ENCODE data around the gene GCSAM. TPM values are rescaled to one million over a fixed set of nuclear protein-coding genes. Genes with fewer than 3 reads are reported as not detected.

GCSAM gene
- total RNA-seq, 1 donor from 2014 or later = not detected

- DNase-seq (ENCODE audit: extremely low read depth, low read depth, low spot score) = no peak
Observed at GRCh38 chr3:112129925-112130637, 3.0 kb downstream of the GCSAM start.

- DNase-seq (ENCODE audit: extremely low read depth, low read depth, low spot score) = no peak
Observed at GRCh38 chr3:112128843-112129727, 4.0 kb downstream of the GCSAM start.

GRCh38 chr3:112127522-112128494 lies 5.2 kb downstream of the GCSAM start:
- no peak for DNase-seq (ENCODE audit: extremely low read depth, low read depth, low spot score)

- no peak for DNase-seq (ENCODE audit: extremely low read depth, low read depth, low spot score)
Observed at GRCh38 chr3:112126511-112126911, 6.5 kb downstream of the GCSAM start.

GRCh38 chr3:112124907-112125607 lies 8.0 kb downstream of the GCSAM start:
- no peak for DNase-seq (ENCODE audit: extremely low read depth, low read depth, low spot score)

- DNase-seq (ENCODE audit: extremely low read depth, low read depth, low spot score) = no peak
Observed at GRCh38 chr3:112123548-112123947, 9.5 kb downstream of the GCSAM start.

GRCh38 chr3:112122870-112123269 lies 10.2 kb downstream of the GCSAM start:
- DNase-seq (ENCODE audit: extremely low read depth, low read depth, low spot score) = no peak

GRCh38 chr3:112121577-112122547 lies 11.2 kb downstream of the GCSAM start:
- no peak for DNase-seq (ENCODE audit: extremely low read depth, low read depth, low spot score)

GRCh38 chr3:112119962-112120836 lies 12.8 kb downstream of the GCSAM start:
- DNase-seq (ENCODE audit: extremely low read depth, low read depth, low spot score) = no peak

- DNase-seq (ENCODE audit: extremely low read depth, low read depth, low spot score) = no peak
Observed at GRCh38 chr3:112117841-112118571, 15.0 kb downstream of the GCSAM start.

GRCh38 chr3:112117415-112117814 lies 15.6 kb downstream of the GCSAM start:
- DNase-seq (ENCODE audit: extremely low read depth, low read depth, low spot score) = no peak

GRCh38 chr3:112116748-112117186 lies 16.3 kb downstream of the GCSAM start:
- no peak for DNase-seq (ENCODE audit: extremely low read depth, low read depth, low spot score)

GRCh38 chr3:112115806-112116383 lies 17.2 kb downstream of the GCSAM start:
- DNase-seq (ENCODE audit: extremely low read depth, low read depth, low spot score) = no peak

- no peak for DNase-seq (ENCODE audit: extremely low read depth, low read depth, low spot score)
Observed at GRCh38 chr3:112115161-112115739, 17.8 kb downstream of the GCSAM start.

GRCh38 chr3:112114576-112115160 lies 18.4 kb downstream of the GCSAM start:
- no peak for DNase-seq (ENCODE audit: extremely low read depth, low read depth, low spot score)

GRCh38 chr3:112111785-112112402 lies 21.2 kb downstream of the GCSAM start:
- peak; percentile 39 for DNase-seq (ENCODE audit: extremely low read depth, low read depth, low spot score)
